Measurements from ENCODE around the gene SPATA3.

- TF ChIP-seq JUNB (IDR thresholded peaks at IDR 0.05) (no peak), MAX (IDR thresholded peaks at IDR 0.05) (no peak), HDAC2 (IDR thresholded peaks at IDR 0.05) (no peak), KDM1A (IDR thresholded peaks at IDR 0.05; ENCODE audit: low read depth) (no peak), RAD21 (conservative IDR thresholded peaks at IDR 0.05 in 1 of 2, IDR thresholded peaks at IDR 0.05 in 1 of 2) (no peak), CEBPB (IDR thresholded peaks at IDR 0.05) (no peak), CBX2 (IDR thresholded peaks at IDR 0.05; ENCODE audit: borderline replicate concordance, low read depth) (no peak), ELK1 (IDR thresholded peaks at IDR 0.05; ENCODE audit: low read depth, low read length) (no peak), SMC3 (IDR thresholded peaks at IDR 0.05) (no peak), POLR2A (IDR thresholded peaks at IDR 0.05; ENCODE audit: low read length) (no peak), ZFP36 (IDR thresholded peaks at IDR 0.05; ENCODE audit: borderline replicate concordance, partially characterized antibody) (no peak)
- TF ChIP-seq, protein P1, sequence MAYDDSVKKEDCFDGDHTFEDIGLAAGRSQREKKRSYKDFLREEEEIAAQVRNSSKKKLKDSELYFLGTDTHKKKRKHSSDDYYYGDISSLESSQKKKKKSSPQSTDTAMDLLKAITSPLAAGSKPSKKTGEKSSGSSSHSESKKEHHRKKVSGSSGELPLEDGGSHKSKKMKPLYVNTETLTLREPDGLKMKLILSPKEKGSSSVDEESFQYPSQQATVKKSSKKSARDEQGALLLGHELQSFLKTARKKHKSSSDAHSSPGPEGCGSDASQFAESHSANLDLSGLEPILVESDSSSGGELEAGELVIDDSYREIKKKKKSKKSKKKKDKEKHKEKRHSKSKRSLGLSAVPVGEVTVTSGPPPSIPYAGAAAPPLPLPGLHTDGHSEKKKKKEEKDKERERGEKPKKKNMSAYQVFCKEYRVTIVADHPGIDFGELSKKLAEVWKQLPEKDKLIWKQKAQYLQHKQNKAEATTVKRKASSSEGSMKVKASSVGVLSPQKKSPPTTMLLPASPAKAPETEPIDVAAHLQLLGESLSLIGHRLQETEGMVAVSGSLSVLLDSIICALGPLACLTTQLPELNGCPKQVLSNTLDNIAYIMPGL (CRISPR knock-in tag; IDR thresholded peaks at IDR 0.05; ENCODE audit: borderline replicate concordance): no peak
- TF ChIP-seq, protein P2, sequence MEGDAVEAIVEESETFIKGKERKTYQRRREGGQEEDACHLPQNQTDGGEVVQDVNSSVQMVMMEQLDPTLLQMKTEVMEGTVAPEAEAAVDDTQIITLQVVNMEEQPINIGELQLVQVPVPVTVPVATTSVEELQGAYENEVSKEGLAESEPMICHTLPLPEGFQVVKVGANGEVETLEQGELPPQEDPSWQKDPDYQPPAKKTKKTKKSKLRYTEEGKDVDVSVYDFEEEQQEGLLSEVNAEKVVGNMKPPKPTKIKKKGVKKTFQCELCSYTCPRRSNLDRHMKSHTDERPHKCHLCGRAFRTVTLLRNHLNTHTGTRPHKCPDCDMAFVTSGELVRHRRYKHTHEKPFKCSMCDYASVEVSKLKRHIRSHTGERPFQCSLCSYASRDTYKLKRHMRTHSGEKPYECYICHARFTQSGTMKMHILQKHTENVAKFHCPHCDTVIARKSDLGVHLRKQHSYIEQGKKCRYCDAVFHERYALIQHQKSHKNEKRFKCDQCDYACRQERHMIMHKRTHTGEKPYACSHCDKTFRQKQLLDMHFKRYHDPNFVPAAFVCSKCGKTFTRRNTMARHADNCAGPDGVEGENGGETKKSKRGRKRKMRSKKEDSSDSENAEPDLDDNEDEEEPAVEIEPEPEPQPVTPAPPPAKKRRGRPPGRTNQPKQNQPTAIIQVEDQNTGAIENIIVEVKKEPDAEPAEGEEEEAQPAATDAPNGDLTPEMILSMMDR (IDR thresholded peaks at IDR 0.05): no peak
- TF ChIP-seq, protein P3, sequence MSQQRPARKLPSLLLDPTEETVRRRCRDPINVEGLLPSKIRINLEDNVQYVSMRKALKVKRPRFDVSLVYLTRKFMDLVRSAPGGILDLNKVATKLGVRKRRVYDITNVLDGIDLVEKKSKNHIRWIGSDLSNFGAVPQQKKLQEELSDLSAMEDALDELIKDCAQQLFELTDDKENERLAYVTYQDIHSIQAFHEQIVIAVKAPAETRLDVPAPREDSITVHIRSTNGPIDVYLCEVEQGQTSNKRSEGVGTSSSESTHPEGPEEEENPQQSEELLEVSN (IDR thresholded peaks at IDR 0.05; ENCODE audit: borderline replicate concordance, low read depth): no peak
Measured at GRCh38 chr2:231012463-231012862, 16.5 kb downstream of the SPATA3 start.
